HG03521 (cell line): ENCODE data around the gene CDC40.
"Not testable (repeated sequence)": the region's sequence is repeated elsewhere in the genome, so short reads cannot be mapped to it uniquely, and the experiment has no call there.

Experiments used
- ATAC-seq: cut with Tn5 transposase; IDR thresholded peaks from one replicate; pipeline ENCODE4 v1.9.1; 2021; ENCODE audit warnings: mild to moderate bottlenecking, moderate library complexity; ENCODE audit not compliant: unreplicated experiment

The CDC40 gene

GRCh38 chr6:110269623-110270022, 89.4 kb downstream of the CDC40 start:
- no peak for ATAC-seq

- ATAC-seq, result no peak
Measured at GRCh38 chr6:110270165-110270564, 89.9 kb downstream of the CDC40 start.

GRCh38 chr6:110271732-110272022, 91.5 kb downstream of the CDC40 start:
- no peak for ATAC-seq

GRCh38 chr6:110272781-110273180, 92.6 kb downstream of the CDC40 start:
- ATAC-seq, result not testable (repeated sequence)

GRCh38 chr6:110277100-110277665, 97.0 kb downstream of the CDC40 start:
- ATAC-seq, result no peak
